COR-L47 (cell line): ENCODE data around the gene RAPGEF4.
"Not testable (repeated sequence)": the region's sequence is repeated elsewhere in the genome, so short reads cannot be mapped to it uniquely, and the experiment has no call there.

ENCODE experiments used
- DNase-seq: peaks from one replicate; lab custom pipeline; 2025; lab: John Stamatoyannopoulos, UW

RAPGEF4 gene

GRCh38 chr2:173062801-173063200 lies 327.2 kb downstream of the RAPGEF4 start:
- no peak for DNase-seq

DNA sequence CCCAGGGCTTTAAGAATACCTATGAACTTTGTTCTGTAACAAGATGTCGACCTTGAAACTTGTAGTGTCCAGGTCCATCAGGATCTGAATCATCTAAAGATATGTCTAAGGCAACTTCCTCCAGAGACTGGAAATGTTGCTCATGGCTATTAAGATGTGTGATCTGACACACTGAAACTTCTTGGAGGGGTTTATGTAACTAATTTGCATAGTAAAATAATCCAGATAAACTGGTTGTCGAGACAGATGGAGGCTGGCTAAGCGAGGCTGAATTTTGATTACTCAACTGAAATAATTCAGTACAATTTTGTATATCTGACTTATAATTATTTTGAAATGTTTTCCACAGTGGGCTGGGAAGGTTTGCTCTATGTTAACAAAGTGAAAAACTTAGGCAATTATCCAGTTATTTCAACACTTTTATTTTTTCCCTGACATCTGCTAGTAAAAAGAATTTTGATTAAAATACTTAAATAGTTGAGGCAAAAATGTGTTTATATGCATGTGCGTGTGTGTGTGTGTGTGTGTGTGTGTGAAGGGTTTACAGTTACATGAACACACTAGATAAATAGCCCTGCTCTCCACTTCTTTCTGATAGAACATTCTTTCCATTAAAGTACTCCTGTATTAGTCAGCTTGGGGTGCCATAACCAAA lies 328.6 kb downstream of the RAPGEF4 start:
- no peak for DNase-seq

GRCh38 chr2:173066887-173067676 lies 331.4 kb downstream of the RAPGEF4 start:
- no peak for DNase-seq

GRCh38 chr2:173075056-173075780 lies 339.6 kb downstream of the RAPGEF4 start:
- DNase-seq, result no peak

- DNase-seq, result peak; percentile 44
Observed at GRCh38 chr2:173075781-173076580, 340.3 kb downstream of the RAPGEF4 start, which contains the start of gene MAP3K20. Gene MAP3K20 (plus strand): TSS chr2:173075846. CDS start chr2:173091032, 15,186 bp downstream.

GRCh38 chr2:173076581-173077345 lies 341.1 kb downstream of the RAPGEF4 start:
- DNase-seq, result no peak

DNA sequence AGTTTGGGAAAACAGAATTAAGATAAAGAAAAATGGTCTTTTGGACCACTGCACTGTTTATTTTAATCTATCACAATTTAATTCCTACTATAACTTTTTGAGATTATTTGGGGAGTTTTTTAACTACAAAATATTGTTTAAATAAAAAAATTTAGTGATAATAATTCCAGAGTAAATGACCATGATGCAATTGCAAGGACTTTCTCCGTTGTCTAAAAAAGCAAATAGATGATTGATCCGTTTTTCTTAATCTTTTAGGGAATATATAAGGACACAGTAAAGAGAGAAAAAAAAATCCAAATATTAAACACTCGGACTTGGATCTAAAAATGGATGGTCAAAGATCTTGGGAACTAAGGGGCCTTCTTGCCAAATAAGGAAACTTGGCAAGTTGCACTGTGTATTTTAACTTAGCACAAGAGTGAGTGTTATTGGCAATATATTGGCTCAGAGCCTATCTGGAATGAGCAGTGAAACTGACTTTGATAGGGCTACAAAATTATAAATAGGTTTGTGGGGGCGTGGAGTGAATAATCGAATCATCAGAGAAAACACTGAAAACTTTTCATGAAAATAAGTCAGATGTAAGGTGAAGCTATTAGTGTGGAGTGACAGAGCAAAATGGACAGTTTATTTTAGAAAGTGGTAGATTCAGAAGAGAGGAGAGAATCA lies 342.0 kb downstream of the RAPGEF4 start:
- no peak for DNase-seq

DNA sequence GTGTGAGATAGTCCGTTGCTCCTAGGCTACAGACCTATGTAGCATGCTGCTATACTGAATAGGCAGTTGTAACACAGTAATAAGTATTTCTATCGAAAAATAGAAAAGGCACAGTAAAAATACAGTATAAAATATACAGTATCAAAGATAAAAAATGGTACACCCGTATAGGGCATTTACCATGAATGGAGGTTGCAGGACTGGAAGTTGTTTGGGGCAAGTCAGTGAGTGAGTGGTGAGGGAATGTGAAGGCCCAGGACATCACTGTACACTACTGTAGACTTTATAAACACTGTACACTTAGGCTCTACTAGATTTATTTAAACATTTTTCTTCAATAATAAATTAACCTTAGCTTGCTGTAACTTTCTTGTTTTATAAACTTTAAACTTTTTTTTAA lies 343.5 kb downstream of the RAPGEF4 start:
- no peak for DNase-seq

- DNase-seq, result no peak
Observed at GRCh38 chr2:173079973-173080860, 344.6 kb downstream of the RAPGEF4 start.

- no peak for DNase-seq
Observed at GRCh38 chr2:173086518-173087213, 351.0 kb downstream of the RAPGEF4 start.

DNA sequence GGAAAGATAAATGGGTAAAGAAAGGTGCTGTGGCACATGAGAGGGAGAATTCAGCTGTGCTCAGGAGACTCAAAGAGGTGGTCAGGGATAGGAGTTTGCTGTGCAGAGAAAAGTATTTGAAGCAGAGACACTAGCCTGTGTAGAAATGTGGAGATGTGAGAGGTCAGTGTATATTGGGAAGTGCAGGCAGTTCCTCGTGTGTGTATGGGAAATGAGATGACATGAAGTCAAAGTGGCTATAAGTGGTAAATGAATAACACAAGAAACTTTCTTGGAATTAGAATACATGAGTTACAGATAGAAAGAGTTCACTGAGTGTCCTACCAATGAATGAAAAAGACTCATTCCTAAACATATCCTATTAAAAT lies 351.6 kb downstream of the RAPGEF4 start:
- no peak for DNase-seq

GRCh38 chr2:173087793-173088496 lies 352.3 kb downstream of the RAPGEF4 start:
- DNase-seq, result no peak

DNA sequence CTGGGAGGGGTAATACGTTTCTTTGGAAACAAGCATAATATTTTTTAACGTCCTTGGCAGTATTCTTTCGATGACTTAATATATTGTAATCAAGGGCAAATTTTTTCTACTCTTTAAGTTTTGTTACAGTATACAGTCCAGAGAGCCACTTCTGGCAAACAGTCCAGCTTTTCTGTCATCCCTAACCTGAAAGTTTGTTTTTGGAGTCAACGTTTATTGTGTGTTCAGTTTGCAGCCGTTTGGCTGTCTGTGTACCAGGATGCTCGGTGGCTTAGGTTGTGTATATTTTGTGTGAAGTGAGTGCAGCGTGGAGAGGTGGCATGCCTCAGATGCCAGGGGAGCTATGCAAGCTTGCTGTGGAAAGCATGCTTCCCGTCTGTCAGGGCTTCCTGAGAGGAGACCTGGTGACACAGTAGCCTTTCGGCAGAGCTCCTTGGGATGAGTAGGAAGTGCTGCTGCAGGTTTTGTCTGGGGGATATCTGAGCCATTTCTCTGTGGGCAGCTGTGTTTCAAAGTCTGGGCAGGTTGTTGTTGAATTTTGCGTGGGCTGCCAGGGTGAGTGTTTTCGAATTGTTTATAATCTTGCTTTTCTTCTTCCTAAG lies 354.7 kb downstream of the RAPGEF4 start:
- DNase-seq, result no peak

DNA sequence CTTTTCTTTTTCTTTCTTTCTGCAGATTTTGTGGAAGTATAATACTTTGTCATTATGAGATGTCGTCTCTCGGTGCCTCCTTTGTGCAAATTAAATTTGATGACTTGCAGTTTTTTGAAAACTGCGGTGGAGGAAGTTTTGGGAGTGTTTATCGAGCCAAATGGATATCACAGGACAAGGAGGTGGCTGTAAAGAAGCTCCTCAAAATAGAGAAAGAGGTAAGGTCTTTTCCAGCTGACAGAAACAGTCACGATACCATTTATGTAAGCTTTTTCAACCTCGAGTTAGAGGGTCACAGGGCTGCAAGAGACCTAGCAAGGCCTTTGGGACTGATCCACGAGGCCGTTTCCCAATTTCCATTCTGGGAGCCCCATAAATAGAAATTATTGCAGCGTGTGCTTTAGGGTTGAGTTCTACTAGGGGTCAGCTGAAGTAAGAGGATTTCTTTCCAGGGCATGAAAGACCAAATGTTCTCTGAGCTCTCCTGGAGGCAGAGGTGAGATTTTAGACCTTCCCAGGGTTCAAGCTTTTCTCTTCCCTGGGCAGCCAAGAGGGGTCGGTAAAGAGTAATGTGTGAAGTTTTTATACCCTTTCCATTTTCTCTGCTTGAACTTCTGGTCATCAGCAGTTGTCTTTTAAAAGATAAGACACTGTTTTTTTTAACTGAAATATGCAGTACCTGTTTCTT lies 355.5 kb downstream of the RAPGEF4 start:
- DNase-seq, result no peak

GRCh38 chr2:173091910-173092309 lies 356.3 kb downstream of the RAPGEF4 start:
- no peak for DNase-seq

GRCh38 chr2:173092844-173093402 lies 357.3 kb downstream of the RAPGEF4 start:
- DNase-seq, result no peak

DNA sequence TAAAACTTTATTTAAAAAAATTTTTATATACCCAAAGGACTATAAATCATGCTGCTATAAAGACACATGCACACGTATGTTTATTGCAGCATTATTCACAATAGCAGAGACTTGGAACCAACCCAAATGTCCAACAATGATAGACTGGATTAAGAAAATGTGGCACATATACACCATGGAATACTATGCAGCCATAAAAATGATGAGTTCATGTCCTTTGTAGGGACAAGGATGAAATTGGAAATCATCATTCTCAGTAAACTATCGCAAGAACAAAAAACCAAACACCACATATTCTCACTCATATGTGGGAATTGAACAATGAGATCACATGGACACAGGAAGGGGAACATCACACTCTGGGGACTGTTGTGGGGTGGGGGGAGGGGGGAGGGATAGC lies 358.0 kb downstream of the RAPGEF4 start:
- DNase-seq, result not testable (repeated sequence)
